Measurements from ENCODE around the gene TPCN2.

Gene TPCN2

DNA sequence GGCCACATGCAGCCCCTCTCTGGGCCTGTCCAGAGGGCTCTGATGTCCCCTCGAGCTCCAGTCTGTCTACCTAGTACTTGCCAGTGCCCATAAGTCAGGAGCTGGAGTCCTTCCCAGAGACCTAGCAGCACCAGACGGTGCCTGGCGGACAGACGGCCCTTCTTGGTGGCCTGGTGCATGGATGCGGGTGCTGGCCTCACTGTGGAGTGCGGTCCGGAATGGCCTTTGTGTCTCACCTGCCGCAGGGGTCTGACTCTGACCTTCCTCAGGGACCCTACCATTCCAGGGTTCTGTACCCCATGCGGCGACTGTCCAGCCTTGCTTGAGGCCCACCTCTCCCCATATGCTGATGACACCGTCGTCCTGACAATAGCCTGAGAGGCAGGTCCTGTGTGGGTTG, 77.6 kb downstream of the TPCN2 start:
- Histone ChIP-seq H3K36me3 (no peaks in the 10 kb centered on the region), H3K27ac (no peak overlapping the region), H3K4me3 (ENCODE audit: low read depth, low read length) (no peak overlapping the region), H3K9me3 (ENCODE audit: severe bottlenecking) (peaks cover 9% of the 10 kb centered on the region), H3K27me3 (ENCODE audit: insufficient read depth, low read depth, severe bottlenecking) (no peaks in the 10 kb centered on the region)
- DNase-seq = no peak
- no peak for TF ChIP-seq CTCF (IDR thresholded peaks at IDR 0.05; ENCODE audit: low read depth, low read length)

- no peaks in the 10 kb centered on the region for H3K36me3 ChIP-seq
- H3K4me3 ChIP-seq (ENCODE audit: low read depth, low read length) = no peak overlapping the region
- TF ChIP-seq CTCF (IDR thresholded peaks at IDR 0.05; ENCODE audit: low read depth, low read length) = no peak
- H3K9me3 ChIP-seq (ENCODE audit: severe bottlenecking) = peaks cover 9% of the 10 kb centered on the region
- H3K27ac ChIP-seq = no peak overlapping the region
- no peaks in the 10 kb centered on the region for H3K27me3 ChIP-seq (ENCODE audit: insufficient read depth, low read depth, severe bottlenecking)
- no peak for DNase-seq
Observed at GRCh38 chr11:69127081-69127850, 78.5 kb downstream of the TPCN2 start.

GRCh38 chr11:69127884-69128283, 79.2 kb downstream of the TPCN2 start:
- Histone ChIP-seq H3K27ac (no peak overlapping the region), H3K36me3 (no peaks in the 10 kb centered on the region), H3K4me3 (ENCODE audit: low read depth, low read length) (no peak overlapping the region), H3K9me3 (ENCODE audit: severe bottlenecking) (peaks cover 9% of the 10 kb centered on the region), H3K27me3 (ENCODE audit: insufficient read depth, low read depth, severe bottlenecking) (no peaks in the 10 kb centered on the region)
- TF ChIP-seq CTCF (IDR thresholded peaks at IDR 0.05; ENCODE audit: low read depth, low read length) = no peak
- no peak for DNase-seq

- H3K27ac ChIP-seq = no peak overlapping the region
- H3K27me3 ChIP-seq (ENCODE audit: insufficient read depth, low read depth, severe bottlenecking) = no peaks in the 10 kb centered on the region
- H3K36me3 ChIP-seq = no peaks in the 10 kb centered on the region
- H3K9me3 ChIP-seq (ENCODE audit: severe bottlenecking) = peaks cover 15% of the 10 kb centered on the region
- no peak for TF ChIP-seq CTCF (IDR thresholded peaks at IDR 0.05; ENCODE audit: low read depth, low read length)
- DNase-seq = no peak
- H3K4me3 ChIP-seq (ENCODE audit: low read depth, low read length) = no peak overlapping the region
Observed at GRCh38 chr11:69129053-69129452, 80.3 kb downstream of the TPCN2 start.

DNA sequence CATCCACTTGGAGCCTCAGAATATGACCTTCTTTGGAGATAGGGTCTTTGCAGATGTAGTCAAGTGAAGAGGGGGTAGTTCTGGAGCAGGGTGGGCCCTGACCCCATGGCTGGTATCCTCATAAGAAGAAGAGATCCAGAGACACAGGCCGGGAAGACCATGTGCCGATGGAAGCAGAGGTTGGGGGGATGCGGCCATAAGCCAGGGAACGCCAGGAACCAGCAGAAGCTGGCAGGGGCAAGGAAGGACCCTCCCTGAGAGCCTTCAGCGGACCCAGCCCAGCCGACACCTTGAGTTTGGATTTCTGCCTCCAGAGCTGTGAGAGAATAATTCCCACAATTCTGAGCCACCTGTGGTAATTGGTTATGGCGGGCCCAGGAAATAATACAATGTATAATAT, 80.9 kb downstream of the TPCN2 start:
- DNase-seq = no peak
- TF ChIP-seq CTCF (IDR thresholded peaks at IDR 0.05; ENCODE audit: low read depth, low read length) = no peak
- Histone ChIP-seq H3K27me3 (ENCODE audit: insufficient read depth, low read depth, severe bottlenecking) (no peaks in the 10 kb centered on the region), H3K36me3 (no peaks in the 10 kb centered on the region), H3K9me3 (ENCODE audit: severe bottlenecking) (peaks cover 15% of the 10 kb centered on the region), H3K27ac (no peak overlapping the region), H3K4me3 (ENCODE audit: low read depth, low read length) (no peak overlapping the region)

- no peaks in the 10 kb centered on the region for H3K36me3 ChIP-seq
- H3K9me3 ChIP-seq (ENCODE audit: severe bottlenecking) = peaks cover 15% of the 10 kb centered on the region
- TF ChIP-seq CTCF (IDR thresholded peaks at IDR 0.05; ENCODE audit: low read depth, low read length) = no peak
- no peak for DNase-seq
- no peak overlapping the region for H3K27ac ChIP-seq
- H3K4me3 ChIP-seq (ENCODE audit: low read depth, low read length) = no peak overlapping the region
- H3K27me3 ChIP-seq (ENCODE audit: insufficient read depth, low read depth, severe bottlenecking) = no peaks in the 10 kb centered on the region
Observed at GRCh38 chr11:69130654-69131053, 81.9 kb downstream of the TPCN2 start.
